Epithelial cell of proximal tubule (primary cell): ENCODE data around the gene FMNL3. TPM values are rescaled to one million over a fixed set of nuclear protein-coding genes. Genes with fewer than 3 reads are reported as not detected.

Experiments used
- DNase-seq: peaks from one replicate; pipeline ENCODE4 v3.0.0-alpha.2; 2011; ENCODE audit warnings: low read depth
- H3K4me3 ChIP-seq: 2 replicates; pipeline ENCODE4 v1.5.1; 2011; ENCODE audit warnings: low read depth, mild to moderate bottlenecking, low read length
- total RNA-seq: library from RNA; depleted of rRNA; stranded (reverse); fragments of >200 nt; gene quantifications from 2 replicates; pipeline ENCODE4 v1.2.3, GENCODE V29; 2015
- TF ChIP-seq, protein P1 (sequence below): conservative IDR thresholded peaks from 2 replicates; pipeline ENCODE4 v1.5.1; 2012; ENCODE audit warnings: low read depth, mild to moderate bottlenecking, low read length

Gene FMNL3
- total RNA-seq, 1 donor from 2014 or later = 21.7 TPM

DNA sequence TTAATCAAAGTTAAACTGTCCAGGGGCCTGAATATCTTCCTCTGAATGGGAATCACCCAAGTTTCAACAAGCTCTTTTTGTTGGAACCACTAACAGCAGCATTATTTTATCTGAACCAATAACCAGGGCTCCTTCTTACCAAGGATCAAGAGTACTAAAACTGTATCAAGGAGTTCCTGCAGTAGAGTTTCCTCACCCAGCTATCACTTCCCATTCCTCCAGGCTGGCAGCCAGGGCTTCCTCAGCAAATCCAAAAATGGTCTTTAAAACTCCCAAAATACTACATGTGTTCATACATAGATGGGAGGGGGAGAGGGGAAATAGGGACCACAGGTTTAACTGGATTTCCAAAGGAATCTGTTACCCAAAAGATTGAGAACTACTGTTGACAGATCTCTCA lies 10.5 kb downstream of the FMNL3 start:
- TF ChIP-seq, protein P1, sequence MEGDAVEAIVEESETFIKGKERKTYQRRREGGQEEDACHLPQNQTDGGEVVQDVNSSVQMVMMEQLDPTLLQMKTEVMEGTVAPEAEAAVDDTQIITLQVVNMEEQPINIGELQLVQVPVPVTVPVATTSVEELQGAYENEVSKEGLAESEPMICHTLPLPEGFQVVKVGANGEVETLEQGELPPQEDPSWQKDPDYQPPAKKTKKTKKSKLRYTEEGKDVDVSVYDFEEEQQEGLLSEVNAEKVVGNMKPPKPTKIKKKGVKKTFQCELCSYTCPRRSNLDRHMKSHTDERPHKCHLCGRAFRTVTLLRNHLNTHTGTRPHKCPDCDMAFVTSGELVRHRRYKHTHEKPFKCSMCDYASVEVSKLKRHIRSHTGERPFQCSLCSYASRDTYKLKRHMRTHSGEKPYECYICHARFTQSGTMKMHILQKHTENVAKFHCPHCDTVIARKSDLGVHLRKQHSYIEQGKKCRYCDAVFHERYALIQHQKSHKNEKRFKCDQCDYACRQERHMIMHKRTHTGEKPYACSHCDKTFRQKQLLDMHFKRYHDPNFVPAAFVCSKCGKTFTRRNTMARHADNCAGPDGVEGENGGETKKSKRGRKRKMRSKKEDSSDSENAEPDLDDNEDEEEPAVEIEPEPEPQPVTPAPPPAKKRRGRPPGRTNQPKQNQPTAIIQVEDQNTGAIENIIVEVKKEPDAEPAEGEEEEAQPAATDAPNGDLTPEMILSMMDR = no peak
- no peak for DNase-seq
- no peak overlapping the region for H3K4me3 ChIP-seq

DNA sequence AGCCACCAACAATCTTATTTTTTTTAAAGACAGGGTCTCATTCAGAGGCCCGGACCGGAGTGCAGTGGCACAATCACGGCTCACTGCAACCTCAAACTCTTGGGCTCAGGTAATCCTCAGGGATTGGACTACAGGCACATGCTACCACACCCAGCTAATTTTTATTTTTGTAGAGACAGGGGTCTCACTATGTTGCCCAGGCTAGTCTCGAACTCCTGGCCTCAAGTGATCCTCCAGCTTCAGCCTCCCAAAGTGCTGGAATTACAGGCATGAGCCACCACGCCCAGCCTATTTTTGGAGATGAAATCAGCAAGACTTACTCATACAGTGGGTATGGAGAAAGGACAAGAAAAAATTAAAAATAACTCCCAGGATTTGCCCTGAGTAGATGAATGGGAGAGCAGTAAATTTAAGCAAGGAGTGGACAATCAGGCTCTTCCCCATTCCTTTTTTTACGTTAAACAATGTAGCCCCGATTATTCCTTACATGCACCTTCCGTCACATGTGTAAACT lies 13.2 kb downstream of the FMNL3 start:
- H3K4me3 ChIP-seq = no peak overlapping the region
- TF ChIP-seq, protein P1 = no peak
- DNase-seq = no peak

DNA sequence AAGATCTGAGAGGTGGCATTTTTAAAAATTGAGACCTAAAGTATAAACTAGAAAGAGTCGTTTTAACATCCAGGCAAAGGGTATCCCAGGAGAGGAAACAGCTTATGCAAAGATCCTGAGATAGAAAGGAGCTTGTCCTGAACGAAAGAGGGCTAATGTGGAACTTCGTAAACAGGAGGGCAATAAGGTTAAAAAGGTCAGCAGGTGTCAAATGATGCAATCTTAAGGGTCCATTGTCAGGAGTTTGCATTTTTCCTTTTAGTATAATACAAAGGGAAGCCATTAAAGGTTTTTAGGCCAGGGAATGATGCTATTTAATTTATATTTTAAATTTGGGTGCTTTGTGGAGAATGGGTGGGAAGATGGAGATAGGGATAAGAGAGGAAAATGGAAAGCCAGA lies 14.4 kb downstream of the FMNL3 start:
- no peak for DNase-seq
- no peak overlapping the region for H3K4me3 ChIP-seq
- TF ChIP-seq, protein P1 = no peak

DNA sequence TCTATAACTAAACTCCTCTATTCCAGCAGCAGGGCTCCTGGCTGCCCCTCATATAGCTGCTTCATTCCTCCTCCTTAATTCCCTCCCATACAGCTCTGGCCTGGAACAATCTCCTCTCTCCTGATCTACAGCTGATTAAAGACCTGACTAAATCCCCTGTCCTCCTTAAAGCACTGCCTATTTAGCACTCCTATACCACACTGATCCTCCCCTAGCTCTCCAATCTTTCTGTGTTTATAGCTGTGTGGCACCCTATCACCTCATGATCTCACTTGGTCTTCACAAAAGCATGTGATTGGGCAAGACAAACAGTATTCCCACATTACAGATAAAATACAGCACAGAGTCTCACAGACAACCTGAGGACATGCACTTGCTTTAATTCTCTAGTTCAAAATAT lies 17.4 kb downstream of the FMNL3 start:
- TF ChIP-seq, protein P1 = no peak
- no peak overlapping the region for H3K4me3 ChIP-seq
- no peak for DNase-seq

DNA sequence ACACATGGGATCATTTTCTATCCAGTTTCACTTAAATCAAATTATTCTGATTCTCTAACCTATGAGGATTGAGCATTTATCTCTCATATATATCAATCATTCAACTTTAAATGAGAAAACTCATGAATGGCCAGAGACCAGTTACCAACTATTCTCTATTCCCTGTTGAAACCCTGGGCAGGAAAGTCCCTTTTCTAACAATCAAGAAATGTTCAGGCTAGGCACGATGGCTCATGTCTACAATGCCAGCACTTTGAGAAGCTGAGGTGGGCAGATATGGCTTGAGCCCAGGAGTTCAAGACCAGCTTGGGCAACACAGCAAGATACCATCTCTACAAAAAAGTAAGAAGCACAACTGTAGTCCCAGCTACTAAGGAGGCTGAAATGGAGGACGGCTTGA lies 18.0 kb downstream of the FMNL3 start:
- H3K4me3 ChIP-seq = no peak overlapping the region

DNA sequence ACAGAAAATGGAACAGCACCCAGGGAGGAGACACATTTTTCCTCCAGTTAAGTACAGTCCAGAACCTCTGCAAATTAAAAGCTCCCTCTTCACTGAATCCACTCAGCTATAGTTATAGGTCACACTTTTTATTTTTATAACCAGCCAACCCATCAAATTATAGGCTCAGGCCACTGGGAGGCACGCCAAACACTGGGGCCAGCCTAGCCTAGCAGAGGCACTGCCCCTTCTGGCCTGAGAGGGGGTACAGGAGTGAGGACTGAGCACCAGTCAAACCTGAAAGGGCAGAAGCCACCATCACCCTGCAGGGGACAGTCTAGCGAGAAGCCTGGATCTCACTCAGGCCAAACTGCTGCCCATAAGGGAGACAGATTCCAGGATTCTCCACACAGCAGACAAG lies 19.3 kb downstream of the FMNL3 start:
- TF ChIP-seq, protein P1 = no peak
- no peak for DNase-seq
- H3K4me3 ChIP-seq = no peak overlapping the region

More for the DNA sequence above, 18.0 kb downstream of the FMNL3 start:
- TF ChIP-seq, protein P1 = no peak
- DNase-seq = no peak

DNA sequence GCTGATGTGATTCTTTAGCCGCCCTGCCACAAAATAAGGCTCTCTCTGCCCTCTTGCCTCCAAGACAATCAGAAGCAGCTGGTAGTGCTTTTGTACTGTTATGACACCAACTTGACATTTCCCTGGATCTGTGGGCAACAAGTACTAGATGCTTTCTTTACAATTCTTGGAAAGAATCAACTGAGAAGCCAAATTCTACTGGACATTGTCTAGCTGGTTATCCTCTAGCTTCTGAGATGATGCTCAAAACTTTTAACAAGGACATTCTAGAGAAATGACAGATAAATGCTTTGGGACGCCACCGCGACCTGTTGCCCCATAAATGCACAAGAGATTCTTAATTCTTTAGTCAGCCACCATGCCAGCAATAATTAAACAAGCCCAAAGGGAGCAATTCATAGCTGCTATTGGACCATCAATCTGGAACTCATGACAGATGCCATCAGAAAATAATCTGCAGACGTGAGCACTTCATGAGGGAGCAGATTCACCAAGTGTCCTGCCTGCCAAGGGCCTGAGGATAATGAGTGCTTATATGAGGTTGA lies 22.8 kb downstream of the FMNL3 start:
- TF ChIP-seq, protein P1 = no peak
- DNase-seq = no peak
- H3K4me3 ChIP-seq = no peak overlapping the region
